Neural progenitor cell (in vitro differentiated cells): ENCODE data around the gene CDCA4. TPM values are rescaled to one million over a fixed set of nuclear protein-coding genes. Genes with fewer than 3 reads are reported as not detected.

ENCODE experiments used
- DNase-seq: peaks from one replicate; pipeline ENCODE4 v3.0.0-alpha.2; 2016; ENCODE audit warnings: low spot score
- H2AFZ ChIP-seq: fragments of 200-600 bp; sonication (generic); replicated peaks from 2 replicates; pipeline ENCODE4 v1.6.1; 2016; ENCODE audit warnings: antibody characterized with exemption
- H3F3A ChIP-seq: fragments of 200-600 bp; sonication (generic); 2 replicates; pipeline ENCODE4 v1.6.1; 2016; ENCODE audit warnings: antibody characterized with exemption, low read depth
- H3K27ac ChIP-seq: fragments of 200-600 bp; sonication (generic); 2 replicates; pipeline ENCODE4 v1.5.1; 2016; ENCODE audit warnings: mild to moderate bottlenecking
- H3K27me3 ChIP-seq: fragments of 200-600 bp; sonication (generic); 2 replicates; pipeline ENCODE4 v1.6.1; 2016; ENCODE audit warnings: mild to moderate bottlenecking, moderate library complexity
- H3K36me3 ChIP-seq: fragments of 200-600 bp; sonication (generic); 2 replicates; pipeline ENCODE4 v1.5.1; 2016
- H3K4me1 ChIP-seq: fragments of 200-600 bp; sonication (generic); 2 replicates; pipeline ENCODE4 v1.6.1; 2016; ENCODE audit warnings: mixed run types
- H3K4me2 ChIP-seq: fragments of 200-600 bp; sonication (generic); 2 replicates; pipeline ENCODE4 v1.6.1; 2016
- H3K4me3 ChIP-seq: fragments of 200-600 bp; sonication (generic); 2 replicates; pipeline ENCODE4 v1.5.1; 2016
- H3K79me2 ChIP-seq: fragments of 200-600 bp; sonication (generic); 2 replicates; pipeline ENCODE4 v1.6.1; 2016; ENCODE audit warnings: low read depth
- H3K9ac ChIP-seq: fragments of 200-600 bp; sonication (generic); 2 replicates; pipeline ENCODE4 v1.6.1; 2016
- H3K9me3 ChIP-seq: fragments of 200-600 bp; sonication (generic); 2 replicates; pipeline ENCODE4 v1.5.1; 2016; ENCODE audit warnings: low read depth
- H4K20me1 ChIP-seq: fragments of 200-600 bp; sonication (generic); 2 replicates; pipeline ENCODE4 v1.6.1; 2016; ENCODE audit warnings: low read depth
- H3K27ac Mint-ChIP-seq: 3 replicates; pipeline ENCODE4 v1.8.0; 2021; ENCODE audit warnings: mixed read lengths
- H3K27me3 Mint-ChIP-seq: 2 replicates; pipeline ENCODE4 v1.8.0; 2022; ENCODE audit warnings: low read depth, mild to moderate bottlenecking, inconsistent platforms, moderate library complexity, mixed read lengths; ENCODE audit not compliant: insufficient read depth
- H3K36me3 Mint-ChIP-seq: 3 replicates; pipeline ENCODE4 v1.8.0; 2021; ENCODE audit warnings: mixed read lengths
- H3K4me1 Mint-ChIP-seq: 3 replicates; pipeline ENCODE4 v1.8.0; 2021; ENCODE audit warnings: mixed read lengths
- H3K4me3 Mint-ChIP-seq: 3 replicates; pipeline ENCODE4 v1.8.0; 2021; ENCODE audit warnings: mild to moderate bottlenecking, moderate library complexity, mixed read lengths
- H3K9me3 Mint-ChIP-seq: 3 replicates; pipeline ENCODE4 v1.8.0; 2020; ENCODE audit warnings: mixed read lengths
- EZH2 ChIP-seq: fragments of 200-600 bp; sonication (generic); IDR thresholded peaks from 2 replicates; pipeline ENCODE4 v1.6.1; 2017; ENCODE audit warnings: antibody characterized with exemption, mild to moderate bottlenecking, moderate library complexity
- EZH2phosphoT487 ChIP-seq: fragments of 200-600 bp; sonication (generic); IDR thresholded peaks from 2 replicates; pipeline ENCODE4 v1.6.1; 2017; ENCODE audit warnings: antibody characterized with exemption
- total RNA-seq: library from RNA; depleted of rRNA; stranded (reverse); fragments of >200 nt; gene quantifications from 2 replicates; pipeline ENCODE4 v1.2.3, GENCODE V29; 2015; ENCODE audit warnings: low replicate concordance
- TF ChIP-seq, protein P1 (sequence below): fragments of 200-600 bp; sonication (generic); IDR thresholded peaks from 2 replicates; pipeline ENCODE4 v1.5.1; 2017; ENCODE audit warnings: antibody characterized with exemption, mild to moderate bottlenecking

Gene CDCA4
- total RNA-seq, 1 donor from 2014 or later = 56.6 TPM

DNA sequence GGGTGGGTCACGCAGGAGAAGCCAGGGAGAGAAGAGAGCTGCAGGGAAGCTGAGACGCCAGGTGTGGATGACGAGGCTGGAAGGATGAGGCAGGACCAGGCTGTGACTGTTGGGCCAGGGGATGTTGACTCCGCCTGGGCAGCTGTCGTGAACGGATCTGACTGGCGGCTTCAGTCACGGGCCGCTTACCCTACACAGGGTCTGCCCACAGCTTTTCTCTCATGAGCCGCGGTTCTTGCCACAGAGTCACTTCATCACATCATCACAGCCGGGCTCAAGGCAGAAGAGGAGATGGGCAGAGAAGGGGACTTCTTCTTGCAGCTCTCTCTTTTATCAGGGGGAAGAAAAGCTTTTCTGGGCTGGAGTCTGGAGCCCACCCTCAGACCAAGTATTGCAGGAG is 27.6 kb downstream of the CDCA4 start:
- Mint-ChIP-seq H3K27ac (no peak overlapping the region), H3K27me3 (peaks cover 4% of the 10 kb centered on the region), H3K4me1 (no peaks in the 10 kb centered on the region), H3K4me3 (no peak overlapping the region), H3K36me3 (peaks cover 19% of the 10 kb centered on the region), H3K9me3 (peaks cover 2% of the 10 kb centered on the region)
- Histone ChIP-seq H3K27me3 (no peaks in the 10 kb centered on the region), H3K36me3 (no peaks in the 10 kb centered on the region), H2AFZ (no peak overlapping the region), H3K4me1 (no peaks in the 10 kb centered on the region), H4K20me1 (no peaks in the 10 kb centered on the region), H3F3A (no peaks in the 10 kb centered on the region), H3K4me2 (no peak overlapping the region), H3K9me3 (no peaks in the 10 kb centered on the region), H3K79me2 (no peaks in the 10 kb centered on the region), H3K9ac (no peak overlapping the region), H3K4me3 (no peak overlapping the region), H3K27ac (no peak overlapping the region)
- no peak for DNase-seq
- TF ChIP-seq, protein P1, sequence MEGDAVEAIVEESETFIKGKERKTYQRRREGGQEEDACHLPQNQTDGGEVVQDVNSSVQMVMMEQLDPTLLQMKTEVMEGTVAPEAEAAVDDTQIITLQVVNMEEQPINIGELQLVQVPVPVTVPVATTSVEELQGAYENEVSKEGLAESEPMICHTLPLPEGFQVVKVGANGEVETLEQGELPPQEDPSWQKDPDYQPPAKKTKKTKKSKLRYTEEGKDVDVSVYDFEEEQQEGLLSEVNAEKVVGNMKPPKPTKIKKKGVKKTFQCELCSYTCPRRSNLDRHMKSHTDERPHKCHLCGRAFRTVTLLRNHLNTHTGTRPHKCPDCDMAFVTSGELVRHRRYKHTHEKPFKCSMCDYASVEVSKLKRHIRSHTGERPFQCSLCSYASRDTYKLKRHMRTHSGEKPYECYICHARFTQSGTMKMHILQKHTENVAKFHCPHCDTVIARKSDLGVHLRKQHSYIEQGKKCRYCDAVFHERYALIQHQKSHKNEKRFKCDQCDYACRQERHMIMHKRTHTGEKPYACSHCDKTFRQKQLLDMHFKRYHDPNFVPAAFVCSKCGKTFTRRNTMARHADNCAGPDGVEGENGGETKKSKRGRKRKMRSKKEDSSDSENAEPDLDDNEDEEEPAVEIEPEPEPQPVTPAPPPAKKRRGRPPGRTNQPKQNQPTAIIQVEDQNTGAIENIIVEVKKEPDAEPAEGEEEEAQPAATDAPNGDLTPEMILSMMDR = no peak
- no peak for TF ChIP-seq EZH2
- TF ChIP-seq EZH2phosphoT487 = no peak

DNA sequence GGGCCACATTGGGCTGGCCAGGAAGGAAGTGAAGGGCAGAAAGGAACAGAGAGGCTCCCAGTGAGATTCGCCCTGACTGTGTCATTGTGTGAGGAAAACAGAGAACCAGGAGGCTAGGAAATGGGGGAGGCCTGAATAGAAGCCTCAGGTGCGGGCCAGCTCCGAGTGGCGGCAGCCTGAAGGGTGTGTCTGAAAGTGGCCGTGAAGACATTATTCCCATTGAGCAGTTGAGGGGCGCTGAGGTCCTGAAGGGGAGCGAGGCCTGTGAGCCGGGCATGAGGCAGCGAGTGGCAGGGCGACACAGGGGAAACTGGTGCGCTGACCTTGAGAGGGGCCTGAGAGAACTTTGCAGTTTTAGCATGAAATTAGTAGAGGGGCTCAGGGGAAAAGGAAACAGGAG is 28.4 kb downstream of the CDCA4 start:
- H3K4me1 ChIP-seq = no peaks in the 10 kb centered on the region
- no peaks in the 10 kb centered on the region for H3K4me1 Mint-ChIP-seq
- no peak overlapping the region for H2AFZ ChIP-seq
- H3K4me3 ChIP-seq = no peak overlapping the region
- peaks cover 4% of the 10 kb centered on the region for H3K27me3 Mint-ChIP-seq
- H3K9me3 ChIP-seq = no peaks in the 10 kb centered on the region
- no peaks in the 10 kb centered on the region for H3F3A ChIP-seq
- H3K4me2 ChIP-seq = no peak overlapping the region
- H3K4me3 Mint-ChIP-seq = no peak overlapping the region
- H3K9ac ChIP-seq = no peak overlapping the region
- no peak overlapping the region for H3K27ac ChIP-seq
- no peaks in the 10 kb centered on the region for H3K27me3 ChIP-seq
- peaks cover 19% of the 10 kb centered on the region for H3K36me3 Mint-ChIP-seq
- no peaks in the 10 kb centered on the region for H4K20me1 ChIP-seq
- H3K79me2 ChIP-seq = no peaks in the 10 kb centered on the region
- peaks cover 2% of the 10 kb centered on the region for H3K9me3 Mint-ChIP-seq
- TF ChIP-seq EZH2 (no peak), EZH2phosphoT487 (no peak)
- TF ChIP-seq, protein P1 = no peak
- H3K36me3 ChIP-seq = no peaks in the 10 kb centered on the region
- DNase-seq = no peak
- H3K27ac Mint-ChIP-seq = no peak overlapping the region

DNA sequence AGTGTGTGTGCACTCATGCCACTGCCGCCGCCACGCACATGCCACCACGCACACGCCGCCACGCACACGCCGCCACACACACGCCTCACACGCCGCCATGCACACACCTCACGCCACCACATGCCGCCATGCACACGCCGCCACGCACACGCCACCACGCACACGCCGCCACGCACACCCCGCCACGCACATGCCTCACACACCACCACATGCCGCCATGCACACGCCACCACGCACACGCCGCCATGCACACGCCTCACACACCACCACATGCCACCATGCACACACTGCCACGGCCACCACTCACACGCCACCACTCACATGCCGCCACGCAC is 29.0 kb downstream of the CDCA4 start:
- Histone ChIP-seq H4K20me1 (no peaks in the 10 kb centered on the region), H3K79me2 (no peaks in the 10 kb centered on the region), H3K4me2 (no peak overlapping the region), H3F3A (no peaks in the 10 kb centered on the region), H3K36me3 (no peaks in the 10 kb centered on the region), H3K9ac (no peak overlapping the region), H2AFZ (no peak overlapping the region), H3K9me3 (no peaks in the 10 kb centered on the region), H3K4me1 (no peaks in the 10 kb centered on the region), H3K27me3 (no peaks in the 10 kb centered on the region), H3K4me3 (no peak overlapping the region), H3K27ac (no peak overlapping the region)
- H3K9me3 Mint-ChIP-seq = peaks cover 2% of the 10 kb centered on the region
- no peak overlapping the region for H3K27ac Mint-ChIP-seq
- peaks cover 4% of the 10 kb centered on the region for H3K27me3 Mint-ChIP-seq
- peaks cover 3% of the 10 kb centered on the region for H3K4me1 Mint-ChIP-seq
- no peak for DNase-seq
- no peak for TF ChIP-seq EZH2phosphoT487
- no peak for TF ChIP-seq EZH2
- TF ChIP-seq, protein P1 = no peak
- peaks cover 15% of the 10 kb centered on the region for H3K36me3 Mint-ChIP-seq
- no peak overlapping the region for H3K4me3 Mint-ChIP-seq

DNA sequence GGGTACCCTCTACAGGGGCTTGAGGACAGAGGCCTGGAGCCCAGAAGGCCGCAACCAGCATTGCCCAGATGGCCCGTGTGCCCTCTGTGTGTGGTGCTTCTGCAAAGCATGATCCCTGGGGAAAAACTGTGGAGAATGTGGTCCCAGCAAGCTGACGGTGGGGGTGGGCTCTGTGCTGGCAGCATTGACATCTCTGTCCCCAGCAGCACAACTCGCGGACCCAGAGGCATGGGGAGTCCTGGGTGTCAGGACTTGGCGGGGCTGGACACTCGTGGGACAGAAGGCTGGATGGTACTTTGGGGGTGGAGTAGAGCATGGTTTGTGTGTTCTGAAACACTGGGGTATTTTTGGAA is 31.0 kb downstream of the CDCA4 start:
- DNase-seq = no peak
- Histone ChIP-seq H2AFZ (no peak overlapping the region), H3K36me3 (no peaks in the 10 kb centered on the region), H3K4me3 (no peak overlapping the region), H3K27ac (no peak overlapping the region), H3F3A (no peaks in the 10 kb centered on the region), H3K9ac (no peak overlapping the region), H3K79me2 (no peaks in the 10 kb centered on the region), H3K9me3 (no peaks in the 10 kb centered on the region), H3K4me2 (no peak overlapping the region), H3K27me3 (no peaks in the 10 kb centered on the region), H3K4me1 (no peaks in the 10 kb centered on the region), H4K20me1 (peaks cover 7% of the 10 kb centered on the region)
- Mint-ChIP-seq H3K4me3 (no peak overlapping the region), H3K27me3 (peaks cover 4% of the 10 kb centered on the region), H3K27ac (no peak overlapping the region), H3K9me3 (peaks cover 2% of the 10 kb centered on the region), H3K4me1 (peaks cover 9% of the 10 kb centered on the region), H3K36me3 (peaks cover 15% of the 10 kb centered on the region)
- TF ChIP-seq, protein P1 = no peak
- no peak for TF ChIP-seq EZH2
- no peak for TF ChIP-seq EZH2phosphoT487
